ENCODE results near the gene MARK4. TPM values are rescaled to one million over a fixed set of nuclear protein-coding genes. Genes with fewer than 3 reads are reported as not detected.

MARK4 gene
- total and polyA plus RNA-seq, 2 experiments from 2014 or later = 14.8 to 23.0 TPM

GRCh38 chr19:45350477-45351058 lies 99.5 kb downstream of the MARK4 start:
- no peak for DNase-seq (ENCODE audit: low spot score)
- WGBS (ENCODE audit: low lambda C conversion rate, missing lambda C conversion rate) = 93% methylated on average over 8 of the region's 17 CpGs
- Histone ChIP-seq H3K27me3 (peaks cover 3% of the 10 kb centered on the region), H3K79me2 (no peaks in the 10 kb centered on the region), H2AFZ (no peak overlapping the region), H3K4me1 (ENCODE audit: insufficient read depth) (no peaks in the 10 kb centered on the region), H3K4me2 (no peak overlapping the region), H3K9me3 (ENCODE audit: low read depth) (no peaks in the 10 kb centered on the region), H3K36me3 (replicated peaks; ENCODE audit: insufficient read depth, low read depth) (no peaks in the 10 kb centered on the region), H3K27ac (no peak overlapping the region), H4K20me1 (ENCODE audit: insufficient read depth, poor library complexity, severe bottlenecking) (no peaks in the 10 kb centered on the region), H3K4me3 (no peak overlapping the region), H3K9me2 (replicated peaks; ENCODE audit: insufficient read depth) (no peaks in the 10 kb centered on the region)
- TF ChIP-seq EZH2phosphoT487 (IDR thresholded peaks at IDR 0.05; ENCODE audit: low read depth, severe bottlenecking, unreplicated experiment) (no peak), CTCF (IDR thresholded peaks at IDR 0.05; ENCODE audit: poor library complexity) (no peak), EZH2 (IDR thresholded peaks at IDR 0.05; ENCODE audit: borderline replicate concordance) (no peak)

- no peak for DNase-seq (ENCODE audit: low spot score)
- 90% methylated on average over 13 of the region's 13 CpGs for WGBS (ENCODE audit: low lambda C conversion rate, missing lambda C conversion rate)
- TF ChIP-seq CTCF (IDR thresholded peaks at IDR 0.05; ENCODE audit: poor library complexity) = no peak
- TF ChIP-seq EZH2phosphoT487 (IDR thresholded peaks at IDR 0.05; ENCODE audit: low read depth, severe bottlenecking, unreplicated experiment) = no peak
- no peak for TF ChIP-seq EZH2 (IDR thresholded peaks at IDR 0.05; ENCODE audit: borderline replicate concordance)
Observed at GRCh38 chr19:45351401-45351952, 100.4 kb downstream of the MARK4 start.

GRCh38 chr19:45352062-45352461 lies 101.0 kb downstream of the MARK4 start:
- 93% methylated on average over 11 of the region's 15 CpGs for WGBS (ENCODE audit: low lambda C conversion rate, missing lambda C conversion rate)
- Histone ChIP-seq H3K27ac (no peak overlapping the region), H3K4me1 (ENCODE audit: insufficient read depth) (no peaks in the 10 kb centered on the region), H2AFZ (no peak overlapping the region), H3K36me3 (replicated peaks; ENCODE audit: insufficient read depth, low read depth) (no peaks in the 10 kb centered on the region), H3K27me3 (peaks cover 3% of the 10 kb centered on the region), H3K4me3 (no peak overlapping the region), H3K9me2 (replicated peaks; ENCODE audit: insufficient read depth) (no peaks in the 10 kb centered on the region), H3K4me2 (no peak overlapping the region), H4K20me1 (ENCODE audit: insufficient read depth, poor library complexity, severe bottlenecking) (no peaks in the 10 kb centered on the region), H3K79me2 (no peaks in the 10 kb centered on the region), H3K9me3 (ENCODE audit: low read depth) (no peaks in the 10 kb centered on the region)
- DNase-seq (ENCODE audit: low spot score) = no peak
- TF ChIP-seq EZH2phosphoT487 (IDR thresholded peaks at IDR 0.05; ENCODE audit: low read depth, severe bottlenecking, unreplicated experiment) = no peak
- no peak for TF ChIP-seq CTCF (IDR thresholded peaks at IDR 0.05; ENCODE audit: poor library complexity)
- no peak for TF ChIP-seq EZH2 (IDR thresholded peaks at IDR 0.05; ENCODE audit: borderline replicate concordance)

More at GRCh38 chr19:45351401-45351952, 100.4 kb downstream of the MARK4 start:
- no peak overlapping the region for H3K27ac ChIP-seq
- H4K20me1 ChIP-seq (ENCODE audit: insufficient read depth, poor library complexity, severe bottlenecking) = no peaks in the 10 kb centered on the region
- H3K4me3 ChIP-seq = no peak overlapping the region
- no peaks in the 10 kb centered on the region for H3K9me2 ChIP-seq (replicated peaks; ENCODE audit: insufficient read depth)
- H3K36me3 ChIP-seq (replicated peaks; ENCODE audit: insufficient read depth, low read depth) = no peaks in the 10 kb centered on the region
- H3K27me3 ChIP-seq = peaks cover 3% of the 10 kb centered on the region
- no peak overlapping the region for H2AFZ ChIP-seq
- H3K4me2 ChIP-seq = no peak overlapping the region
- H3K4me1 ChIP-seq (ENCODE audit: insufficient read depth) = no peaks in the 10 kb centered on the region
- no peaks in the 10 kb centered on the region for H3K9me3 ChIP-seq (ENCODE audit: low read depth)
- no peaks in the 10 kb centered on the region for H3K79me2 ChIP-seq

Measured in hepatocyte (in vitro differentiated cells).